ENCODE data around the gene RNF166. TPM values are rescaled to one million over a fixed set of nuclear protein-coding genes. Genes with fewer than 3 reads are reported as not detected.
"Not testable (repeated sequence)": the region's sequence is repeated elsewhere in the genome, so short reads cannot be mapped to it uniquely, and the experiment has no call there.

The RNF166 gene
- total RNA-seq, 1 experiment from 2014 or later: 18.5 TPM

DNA sequence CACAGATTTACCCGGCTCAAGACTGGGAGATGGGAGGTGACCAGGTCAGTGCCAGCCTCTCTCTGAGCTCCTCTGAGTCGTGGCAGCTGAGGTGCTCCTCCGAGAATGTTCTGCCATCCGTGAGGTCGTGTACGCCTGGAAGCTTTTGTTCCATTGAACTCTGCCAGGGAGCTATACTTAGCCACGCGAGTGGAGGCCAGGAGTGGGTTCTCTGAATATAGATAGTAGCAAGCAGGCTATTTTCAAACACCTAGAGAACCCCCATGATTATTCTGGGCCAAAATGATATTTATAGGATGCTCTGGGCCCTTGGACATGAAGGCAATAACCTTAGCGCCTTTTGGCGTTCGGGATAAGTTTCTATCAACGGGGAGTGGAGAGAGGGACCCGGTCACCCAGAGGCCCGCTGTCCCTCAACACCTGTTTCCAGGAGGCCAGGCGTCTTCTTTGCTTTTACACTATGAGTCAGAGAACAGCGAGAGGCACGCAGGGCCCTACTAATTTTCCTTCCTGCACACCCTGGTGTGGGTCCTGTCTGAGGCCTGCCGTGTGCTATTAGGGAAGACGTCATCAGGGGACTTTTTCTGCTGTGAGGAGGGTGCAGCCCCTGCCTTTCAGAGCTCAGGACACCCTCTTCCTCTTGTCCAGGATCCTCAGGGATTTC, 32.4 kb downstream of the RNF166 start:
- DNase-seq (ENCODE audit: low read depth): no peak

DNA sequence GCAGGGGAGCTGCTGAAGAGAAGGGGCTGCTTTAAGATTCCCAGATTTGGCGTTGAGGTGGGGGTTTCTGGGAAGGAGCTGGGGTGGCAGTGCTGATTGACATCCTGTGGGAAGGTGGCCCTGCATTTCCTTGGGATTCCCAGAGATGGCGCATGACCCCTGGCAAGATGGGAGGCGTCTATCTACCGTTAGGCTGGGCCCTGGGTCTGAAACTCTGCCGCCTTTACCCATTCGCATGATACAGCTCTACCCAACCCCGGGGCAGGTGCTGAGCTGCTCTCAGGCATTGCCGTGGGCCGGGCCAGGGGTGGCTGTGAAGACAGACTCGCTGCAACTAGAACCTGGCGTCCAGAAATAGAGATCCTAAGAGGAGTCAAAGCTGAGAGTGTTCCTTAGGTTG, 33.4 kb downstream of the RNF166 start:
- no peak for DNase-seq (ENCODE audit: low read depth)

DNA sequence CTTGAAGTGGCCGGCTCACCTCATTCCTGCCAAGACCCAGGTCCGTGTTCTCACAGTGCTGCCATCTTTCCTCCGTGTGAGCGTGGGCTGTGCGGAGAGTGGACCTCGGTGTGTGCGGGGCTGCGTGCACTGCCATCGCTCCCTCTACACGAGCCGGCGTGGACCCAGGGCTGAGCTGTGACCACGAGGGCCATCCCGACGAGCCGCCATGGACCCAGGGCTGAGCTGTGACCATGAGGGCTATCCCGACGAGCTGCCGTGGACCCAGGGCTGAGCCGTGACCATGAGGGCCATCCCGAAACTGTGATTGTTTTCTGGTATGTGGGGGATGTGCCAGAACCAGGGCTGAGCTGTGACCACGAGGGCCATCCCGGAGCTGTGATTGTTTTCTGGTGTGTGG, 34.4 kb downstream of the RNF166 start:
- no peak for DNase-seq (ENCODE audit: low read depth)

DNA sequence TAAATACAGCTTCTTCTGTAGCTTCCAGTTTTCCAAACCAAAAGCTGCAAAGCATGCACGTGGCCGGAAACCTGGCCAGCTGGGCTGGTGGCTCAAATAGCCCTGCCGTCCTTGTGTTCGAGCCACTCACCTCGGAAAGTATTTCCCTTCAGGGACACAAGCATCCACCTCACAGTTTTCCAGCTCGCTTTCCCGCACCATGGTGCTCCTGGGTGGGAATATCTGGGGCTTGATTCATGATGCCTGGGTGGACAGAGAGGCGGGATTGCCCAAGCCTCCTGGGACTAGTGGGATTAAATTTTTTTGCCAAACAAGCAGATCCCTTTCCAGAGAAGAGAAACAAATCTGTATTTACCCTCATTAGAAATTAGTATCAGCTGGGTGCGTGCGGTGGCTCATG, 36.2 kb downstream of the RNF166 start:
- DNase-seq (ENCODE audit: low read depth): no peak

DNA sequence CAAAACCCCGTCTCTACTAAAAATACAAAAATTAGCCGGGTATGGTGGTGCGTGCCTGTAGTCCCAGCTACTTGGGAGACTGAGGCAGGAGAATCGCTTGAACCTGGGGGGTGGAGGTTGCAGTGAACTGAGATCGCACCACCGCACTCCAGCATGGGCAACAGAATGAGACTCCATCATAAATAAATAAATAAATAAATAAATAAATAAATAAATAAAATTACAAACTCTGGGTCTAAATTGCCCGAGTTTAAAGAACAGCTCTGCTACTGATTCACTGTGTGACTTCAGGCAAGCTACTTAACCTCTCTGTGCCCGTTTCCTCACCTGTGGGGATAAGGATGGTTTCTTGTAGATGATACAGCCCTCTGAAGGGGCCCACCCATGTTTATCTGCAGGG, 36.7 kb downstream of the RNF166 start:
- not testable (repeated sequence) for DNase-seq (ENCODE audit: low read depth)

DNA sequence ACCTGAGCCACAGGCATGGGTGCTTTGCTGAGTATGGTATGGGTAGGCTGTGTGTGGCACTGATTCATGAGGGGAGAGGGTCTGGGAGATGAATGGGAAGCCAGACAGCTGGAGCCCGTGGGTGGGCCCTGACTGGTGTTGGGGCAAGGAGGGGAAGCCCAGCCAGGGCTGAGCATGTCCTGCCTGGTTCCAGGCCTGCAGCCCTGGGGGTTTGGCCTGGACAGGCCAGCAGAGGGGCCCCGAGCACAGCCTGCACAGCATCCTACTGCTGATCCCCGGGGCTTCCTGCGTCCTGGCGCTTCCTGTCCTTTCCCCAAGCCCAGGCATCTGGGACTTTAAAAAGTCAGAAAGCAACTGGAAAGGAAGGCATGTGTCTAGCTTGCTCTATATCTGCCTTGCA, 38.7 kb downstream of the RNF166 start:
- DNase-seq (ENCODE audit: low read depth): no peak

DNA sequence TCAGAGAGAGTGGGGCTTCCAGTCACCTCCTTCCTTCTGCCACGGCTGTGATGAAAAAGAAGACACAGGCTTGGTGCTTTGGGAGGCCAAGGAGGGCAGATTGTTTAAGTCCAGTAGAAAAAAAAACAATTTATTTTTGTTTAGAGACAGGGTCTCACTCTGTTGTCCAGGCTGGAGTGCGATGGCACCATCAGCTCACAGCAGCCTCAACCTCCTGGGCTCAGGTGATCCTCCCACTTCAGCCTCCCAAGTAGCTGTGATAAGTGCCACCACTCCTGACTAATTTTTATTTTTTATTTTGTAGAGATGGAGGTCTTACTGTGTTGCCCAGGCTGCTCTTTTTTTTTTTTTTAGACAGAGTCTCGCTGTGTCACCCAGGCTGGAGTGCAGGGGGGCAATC, 40.6 kb downstream of the RNF166 start:
- DNase-seq (ENCODE audit: low read depth): no peak

DNA sequence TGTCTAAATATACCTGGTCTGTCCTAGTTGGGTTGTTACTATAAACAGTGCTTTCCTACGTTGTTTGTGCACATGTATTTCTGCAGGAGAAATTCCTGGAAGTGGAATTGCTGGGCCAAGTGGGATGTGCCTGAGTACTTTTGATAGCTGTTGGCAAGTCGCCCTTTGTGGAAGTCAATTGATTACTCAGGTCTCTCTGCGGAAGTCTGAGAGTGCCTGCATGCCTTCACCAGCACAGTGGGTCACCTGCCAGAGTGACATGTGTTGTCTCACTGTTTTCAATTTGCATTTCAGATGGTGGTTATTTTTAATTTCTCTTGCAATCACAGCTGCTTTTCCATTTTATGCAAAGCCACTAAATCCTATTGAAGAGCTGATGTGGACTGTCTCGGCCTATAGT, 41.1 kb downstream of the RNF166 start:
- DNase-seq (ENCODE audit: low read depth): no peak

DNA sequence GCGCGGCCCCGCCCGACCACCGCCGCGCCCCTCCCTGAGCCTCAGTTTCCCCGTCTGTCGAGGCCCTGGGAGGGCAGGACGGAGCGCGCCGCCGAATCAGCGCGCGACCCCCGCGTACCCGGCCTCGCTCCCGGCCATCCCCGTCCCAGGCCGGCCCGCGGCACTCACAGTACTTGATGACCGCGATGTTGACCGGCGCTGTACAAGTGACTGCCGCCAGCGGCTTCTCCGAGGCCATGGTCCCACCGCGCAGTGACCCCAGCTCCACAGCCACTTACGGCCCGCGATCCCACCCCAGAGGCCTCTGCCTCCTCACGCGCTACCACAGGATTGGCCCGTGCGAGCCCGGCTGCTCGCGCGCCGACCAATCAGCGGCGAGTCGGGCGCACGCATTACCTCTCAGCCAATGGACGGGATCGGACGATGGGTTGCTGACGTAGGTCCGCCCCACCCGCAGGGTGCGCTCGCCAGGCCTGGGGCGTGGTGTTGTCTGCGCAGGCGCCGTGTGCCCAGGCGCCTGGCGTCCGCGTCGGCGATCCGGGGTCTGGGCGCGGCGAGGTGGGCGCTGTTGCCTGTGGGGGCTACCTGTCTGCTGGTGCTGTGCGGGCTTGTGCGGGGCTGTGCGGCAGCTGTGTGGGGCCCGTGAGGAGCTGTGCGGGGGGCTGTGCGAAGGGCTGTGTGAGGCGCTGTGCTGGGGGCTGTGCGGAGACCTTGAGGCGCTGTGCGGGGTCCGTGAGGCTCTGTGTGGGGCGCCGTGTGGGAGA, 43.2 kb downstream of the RNF166 start, which contains the start of gene MVD:
TSS of gene MVD (minus strand) at position 249 of the 764 bp plus-strand sequence. CDS start at position 238, 11 bp downstream.
- DNase-seq (ENCODE audit: low read depth): peak; percentile 99

DNA sequence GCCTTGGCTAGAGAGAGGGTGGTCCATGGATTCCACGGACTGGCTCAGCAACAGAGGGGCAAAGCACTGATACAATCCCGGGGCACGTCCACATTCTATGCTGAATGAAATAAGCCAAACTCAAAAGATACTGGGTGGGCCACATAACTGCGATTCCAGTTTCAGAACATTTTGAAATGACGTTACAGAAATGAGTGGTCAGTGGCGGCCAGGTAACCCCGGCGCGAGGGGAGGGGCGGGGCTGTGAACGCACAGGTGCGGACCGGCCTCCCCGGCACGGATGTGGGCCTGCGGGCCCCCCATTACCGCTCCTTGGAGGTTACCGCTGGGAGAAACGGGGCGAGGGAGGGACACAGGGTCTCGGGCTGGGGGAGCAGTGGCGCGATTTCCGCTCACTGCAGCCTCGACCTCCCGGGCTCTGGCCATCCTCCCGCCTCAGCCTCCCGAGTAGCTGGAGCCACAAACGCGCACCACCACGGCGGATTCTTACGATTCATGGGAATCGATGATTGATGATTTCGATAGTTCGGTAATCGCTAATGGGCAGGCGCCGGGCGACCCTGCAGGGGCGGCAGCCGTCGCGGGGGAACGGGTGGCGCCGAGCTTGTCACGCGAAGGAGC, 43.9 kb downstream of the RNF166 start:
- no peak for DNase-seq (ENCODE audit: low read depth)

DNA sequence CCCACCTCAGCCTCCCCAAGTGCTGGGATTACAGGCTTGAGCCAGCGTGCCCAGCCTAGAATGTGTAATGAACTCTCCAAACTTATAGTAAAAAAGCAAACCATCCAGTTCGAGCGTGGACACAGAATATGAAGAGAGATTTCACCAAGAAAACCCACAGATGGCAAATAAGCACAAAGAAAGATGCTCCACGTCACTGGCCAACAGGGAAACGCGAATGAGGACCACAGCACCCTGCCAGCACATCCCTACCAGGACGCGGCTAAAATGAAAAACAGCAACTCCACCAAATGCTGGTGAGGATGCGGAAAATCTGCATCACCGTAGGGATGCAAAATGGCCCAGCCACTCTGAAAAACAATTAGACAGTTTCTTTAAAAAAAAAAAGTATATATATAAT, 44.7 kb downstream of the RNF166 start:
- no peak for DNase-seq (ENCODE audit: low read depth)

DNA sequence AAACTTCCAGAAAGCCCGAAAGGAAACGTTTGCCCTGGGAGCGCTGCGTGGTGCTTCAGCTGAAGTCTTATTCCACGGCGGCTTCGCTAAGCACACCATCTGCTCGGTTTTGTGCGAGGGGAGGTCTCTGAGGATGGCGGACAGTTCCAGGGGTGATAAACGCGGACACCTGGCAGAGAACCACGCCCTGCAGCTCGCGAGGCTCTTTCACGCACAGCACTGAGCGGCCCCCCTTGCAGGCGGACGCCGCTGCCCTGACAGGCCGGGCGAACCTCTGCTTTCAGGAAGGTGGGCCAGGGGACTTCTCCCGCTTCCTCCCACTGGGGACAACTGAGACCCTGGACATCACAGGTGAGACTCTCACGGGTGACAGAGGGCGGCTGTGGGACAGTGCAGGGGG, 47.0 kb downstream of the RNF166 start:
- DNase-seq (ENCODE audit: low read depth): no peak

DNA sequence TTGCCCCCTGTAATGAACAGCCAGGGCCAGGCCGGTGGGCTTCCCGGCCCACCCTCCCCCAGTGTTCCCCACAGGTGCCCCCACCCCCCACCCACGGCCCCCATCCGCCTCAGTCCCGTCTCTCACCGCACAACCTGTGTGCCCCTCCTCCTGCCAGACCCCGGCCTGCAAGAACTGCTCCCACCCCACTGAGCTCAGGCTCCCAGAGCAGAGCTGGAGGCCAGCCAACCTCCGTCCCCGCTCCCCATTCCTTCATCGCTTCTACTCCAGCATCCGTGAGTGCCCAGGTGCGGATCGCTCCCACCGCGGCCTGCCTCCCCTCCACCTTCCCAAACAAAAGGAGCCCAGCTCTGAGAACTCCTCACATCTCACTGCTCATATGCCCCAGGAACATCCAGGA, 47.5 kb downstream of the RNF166 start:
- DNase-seq (ENCODE audit: low read depth): no peak

DNA sequence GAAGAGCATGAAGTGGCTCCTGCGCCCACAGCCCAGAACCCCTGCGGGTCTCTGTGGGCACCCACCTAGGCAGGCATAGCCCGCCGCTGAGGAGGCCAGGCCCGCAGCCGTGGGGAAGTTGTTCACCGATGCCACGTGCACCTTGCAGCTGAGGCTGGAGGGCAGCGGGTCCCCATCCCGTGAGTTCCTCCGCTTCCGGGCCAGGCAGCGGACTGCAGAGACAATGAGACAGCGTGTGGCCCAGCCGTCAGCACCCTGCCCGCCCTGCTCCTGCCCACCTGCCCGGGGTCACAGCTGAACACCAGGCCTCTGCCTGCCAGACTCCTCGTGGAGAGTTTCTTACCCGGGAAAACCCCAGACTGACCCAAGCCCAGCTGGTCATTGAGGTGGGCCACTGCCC, 48.8 kb downstream of the RNF166 start:
- DNase-seq (ENCODE audit: low read depth): no peak

DNA sequence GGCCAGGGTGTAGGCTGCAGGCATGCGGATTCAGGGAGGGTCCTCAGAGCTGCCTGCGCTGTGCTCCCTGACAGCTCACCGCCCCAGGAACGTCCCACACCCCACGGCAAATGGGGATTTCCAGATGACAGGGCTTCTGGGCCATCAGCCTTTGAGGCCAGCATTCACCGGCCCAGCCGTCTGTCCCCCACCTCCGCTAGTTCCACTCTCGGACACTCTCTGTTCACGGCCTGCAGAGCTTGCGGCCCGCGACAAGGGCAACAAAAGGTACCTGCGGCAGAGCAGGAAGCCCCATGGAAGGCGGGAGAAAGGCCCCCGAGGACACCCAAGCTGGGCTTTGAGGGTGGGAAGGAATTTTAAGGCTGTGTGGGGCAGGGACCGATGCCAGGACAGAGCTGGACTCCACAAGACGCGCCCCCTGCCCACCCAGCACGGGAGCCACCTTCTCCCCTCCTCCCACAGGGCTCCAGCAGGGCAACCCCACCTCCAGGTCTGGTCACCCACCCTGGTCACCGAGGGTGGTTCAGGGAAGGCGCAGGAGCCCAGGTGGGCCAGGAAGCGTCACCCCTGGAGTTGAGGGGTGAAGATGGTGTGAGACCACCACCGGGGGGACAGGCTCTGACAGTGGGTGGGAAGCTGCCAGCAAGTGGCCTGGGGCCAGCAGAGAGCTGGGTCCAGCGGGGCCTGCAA, 49.8 kb downstream of the RNF166 start:
- DNase-seq (ENCODE audit: low read depth): no peak

DNA sequence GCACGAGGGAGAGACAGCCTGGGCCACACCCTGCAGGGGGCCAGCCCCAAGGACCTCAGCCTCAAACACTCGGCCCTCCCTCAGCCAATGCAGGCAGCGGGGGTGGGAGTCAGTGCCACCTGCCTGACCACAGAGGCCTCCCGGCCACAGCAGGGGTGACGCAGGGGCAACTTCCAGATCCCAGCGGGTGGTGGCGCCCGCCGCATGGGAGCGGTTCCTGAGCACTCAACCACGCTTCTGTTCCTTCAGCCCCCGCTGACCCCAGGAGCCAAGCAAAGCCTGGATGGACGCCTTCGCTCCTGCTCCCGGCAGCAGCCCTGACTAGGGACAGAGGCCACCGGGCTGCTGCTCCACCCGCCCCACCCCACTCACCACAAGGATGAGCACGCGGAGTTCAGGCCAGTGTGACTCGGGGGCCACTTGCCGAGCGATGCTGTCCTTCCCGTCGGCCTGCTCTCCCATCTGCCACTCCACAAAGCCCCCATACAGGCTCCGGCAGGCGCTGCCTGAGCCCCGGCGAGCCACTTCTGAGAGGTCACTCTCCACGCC, 50.4 kb downstream of the RNF166 start:
- DNase-seq (ENCODE audit: low read depth): no peak

DNA sequence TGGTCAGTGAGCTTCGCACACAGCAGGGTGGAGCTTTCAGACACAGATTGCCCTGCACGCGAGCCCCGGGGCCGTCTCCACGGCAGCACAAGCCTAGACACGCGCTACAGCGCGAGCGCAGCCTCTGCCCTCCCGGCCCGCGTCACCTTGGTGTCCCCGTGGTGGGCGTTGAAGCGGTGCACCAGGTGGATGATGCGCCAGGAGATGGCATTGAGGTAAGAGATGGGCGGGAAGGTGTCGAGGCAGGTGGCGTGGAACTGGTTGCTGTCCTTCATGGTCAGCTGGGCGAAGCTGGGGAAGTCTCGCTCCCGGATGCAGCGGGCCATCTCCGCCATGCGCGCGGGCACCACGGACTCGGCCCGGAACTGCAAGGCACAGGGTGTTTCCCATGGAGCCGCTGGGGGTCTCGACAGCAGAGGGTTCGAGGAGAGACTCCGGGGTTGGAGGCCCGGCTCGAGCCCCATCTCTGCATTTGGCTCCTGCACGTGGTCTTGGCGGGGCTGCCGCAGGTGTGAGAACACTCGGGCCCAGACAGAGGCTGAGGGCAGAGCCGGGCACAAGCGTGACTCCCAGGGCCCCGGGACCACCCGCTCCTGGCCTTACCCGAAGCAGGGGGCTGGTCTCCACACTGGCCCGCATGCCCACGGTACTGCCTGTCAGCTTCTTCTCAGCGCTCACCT, 51.0 kb downstream of the RNF166 start:
- DNase-seq (ENCODE audit: low read depth): no peak

DNA sequence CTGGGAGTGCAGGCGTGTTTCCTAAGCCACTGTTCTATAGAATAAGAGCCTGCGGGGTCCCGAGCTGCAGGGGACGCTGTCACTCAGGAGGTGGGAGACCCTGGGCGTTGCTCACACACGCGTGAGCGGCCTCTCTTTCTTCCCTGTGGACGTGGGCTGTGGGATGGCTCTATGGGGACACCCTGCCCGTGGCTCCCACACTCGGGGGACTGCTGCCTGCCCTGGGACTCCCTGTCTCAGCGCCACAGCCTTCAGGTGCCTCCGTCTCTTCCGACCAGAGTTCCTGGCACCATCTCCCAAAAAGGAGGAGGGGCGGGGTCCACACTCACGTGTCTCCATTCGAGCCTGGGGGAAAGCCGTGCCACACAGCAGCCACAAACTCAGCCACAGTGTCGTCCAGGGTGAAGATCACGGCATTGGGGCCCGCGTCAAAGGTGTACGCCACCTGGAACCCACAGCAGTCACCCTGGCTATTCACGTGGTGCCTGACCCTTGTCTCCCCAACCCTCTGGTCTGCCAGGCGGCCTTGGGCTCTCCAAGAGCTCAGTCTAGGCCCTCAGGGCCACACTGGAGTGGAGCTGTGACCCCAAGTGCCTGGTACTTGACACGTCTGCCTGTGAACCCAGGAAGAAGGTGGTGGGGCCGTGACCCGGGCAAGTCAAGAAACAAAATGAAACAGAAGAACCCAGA, 51.7 kb downstream of the RNF166 start:
- DNase-seq (ENCODE audit: low read depth): no peak

DNA sequence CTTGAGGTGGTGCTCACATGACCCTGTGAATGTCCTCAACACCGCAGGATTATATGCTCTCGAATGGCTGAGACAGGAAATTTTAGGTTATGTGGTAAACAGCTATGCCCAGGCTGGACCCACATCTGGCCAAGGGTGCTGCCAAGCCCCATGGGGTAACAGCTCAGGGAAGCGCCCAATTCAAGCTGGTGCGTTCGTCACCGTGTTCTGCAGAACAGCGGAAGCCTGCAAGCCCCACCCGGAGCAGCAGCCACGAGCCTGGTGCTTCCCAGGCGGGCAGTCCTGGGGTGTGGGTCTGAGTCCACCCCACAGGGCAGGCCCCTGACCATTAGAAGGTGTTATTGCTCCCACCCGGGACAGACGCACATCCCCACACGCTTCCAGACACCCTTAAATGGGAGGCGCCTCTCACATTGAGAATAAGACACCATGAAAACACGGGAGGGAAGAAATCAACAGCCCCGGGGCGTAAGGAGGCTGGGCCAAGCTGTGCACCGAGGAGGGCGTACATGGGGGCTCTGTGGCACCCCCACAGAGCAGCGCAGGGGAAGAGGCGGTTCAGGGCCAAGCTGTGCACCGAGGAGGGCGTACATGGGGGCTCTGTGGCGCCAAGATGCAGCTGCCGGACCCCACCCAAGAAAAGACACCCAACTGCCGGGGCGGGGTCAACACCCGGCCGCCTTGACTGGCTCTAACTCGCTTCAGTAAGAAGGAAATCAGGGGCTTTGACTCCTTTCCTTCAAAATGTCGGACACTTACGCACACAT, 52.4 kb downstream of the RNF166 start:
- no peak for DNase-seq (ENCODE audit: low read depth)

DNA sequence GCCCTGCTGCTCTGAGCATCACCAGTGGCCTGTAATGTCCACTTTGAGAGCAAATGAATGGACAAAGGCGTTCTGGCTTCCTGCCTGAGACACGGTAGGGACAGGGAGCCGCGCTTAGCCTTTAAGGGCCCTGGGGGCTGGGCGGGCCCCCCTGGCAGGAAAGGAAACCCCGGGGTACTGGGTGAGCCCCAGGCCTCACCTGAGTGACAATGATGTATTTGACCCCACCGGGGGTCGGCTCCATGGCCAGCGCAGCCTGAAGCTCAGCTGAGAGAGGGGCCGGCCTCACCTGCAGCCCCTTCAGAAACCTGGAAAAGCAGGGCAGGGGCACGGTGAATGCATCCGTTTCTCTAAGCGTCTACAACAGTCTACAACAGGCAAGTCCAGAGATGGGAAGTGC, 53.1 kb downstream of the RNF166 start:
- DNase-seq (ENCODE audit: low read depth): no peak

Data from Daoy (cell line).